HG03571 (cell line): ENCODE results near the gene LRP3.
A peak's percentile ranks its signal among the peaks of the same experiment; 100 is the strongest.

Experiments
- ATAC-seq: cut with Tn5 transposase; IDR thresholded peaks from one replicate; pipeline ENCODE4 v1.9.1; 2021; ENCODE audit not compliant: unreplicated experiment

The LRP3 gene

GRCh38 chr19:33235269-33235995 is 41.3 kb downstream of the LRP3 start:
- ATAC-seq = peak; percentile 92

DNA sequence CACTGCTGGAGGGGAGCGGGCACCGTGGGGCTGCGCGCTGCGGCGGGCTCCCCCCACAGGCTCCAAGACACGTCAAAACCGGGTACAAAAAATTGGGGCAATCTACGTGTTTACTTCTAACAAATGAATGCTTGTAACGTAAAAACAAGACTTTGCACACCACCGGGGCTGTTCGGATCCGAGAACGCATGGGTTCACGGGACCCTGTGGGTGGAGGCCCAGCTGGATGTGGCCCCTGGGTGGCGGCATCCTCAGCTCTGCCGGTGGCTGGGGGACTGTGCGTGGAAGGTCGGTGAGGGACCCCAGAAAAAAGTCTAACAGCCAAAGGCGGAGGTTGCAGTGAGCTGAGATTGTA is 41.8 kb downstream of the LRP3 start:
- ATAC-seq = no peak

- ATAC-seq = no peak
Measured at GRCh38 chr19:33236696-33237390, 42.7 kb downstream of the LRP3 start.

- ATAC-seq = no peak
Measured at GRCh38 chr19:33238481-33239149, 44.5 kb downstream of the LRP3 start.

DNA sequence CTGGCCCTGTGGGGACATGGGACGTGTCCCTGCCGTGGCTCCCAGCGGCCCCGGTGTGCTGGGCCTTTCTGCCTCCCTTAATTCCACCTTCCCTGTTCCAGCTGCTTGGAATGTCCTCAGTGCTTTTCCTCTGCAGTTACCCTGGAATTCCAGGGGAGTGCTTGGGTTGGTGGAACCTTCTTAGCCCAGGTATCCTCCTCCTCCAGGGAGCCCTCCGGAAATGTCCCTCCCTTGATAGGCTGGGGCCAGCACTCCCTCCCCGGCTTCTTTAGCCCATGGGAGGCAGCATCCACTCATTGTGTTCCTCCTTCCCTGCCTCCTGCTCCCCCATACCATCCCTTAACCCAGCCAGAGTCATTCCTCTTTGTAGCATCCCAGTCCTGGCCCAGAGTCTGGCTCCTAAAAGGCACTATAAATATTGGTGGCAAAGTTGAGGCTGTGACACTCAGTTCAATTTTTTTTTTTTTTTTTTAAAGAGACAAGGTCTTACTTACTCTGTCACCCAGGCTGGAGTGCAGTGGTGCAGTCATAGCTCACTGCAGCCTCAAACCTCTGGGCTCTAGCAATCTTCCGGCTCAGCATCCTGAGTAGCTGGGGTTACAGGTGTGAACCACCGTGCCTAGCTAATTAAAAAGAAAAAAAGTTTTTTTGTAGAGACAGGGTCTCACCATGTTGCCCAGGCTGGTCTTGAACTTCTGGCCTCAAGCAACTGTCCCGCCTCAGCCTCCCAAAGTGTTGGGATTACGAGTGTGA is 45.3 kb downstream of the LRP3 start:
- no peak for ATAC-seq

GRCh38 chr19:33240181-33240771 is 46.1 kb downstream of the LRP3 start:
- no peak for ATAC-seq

DNA sequence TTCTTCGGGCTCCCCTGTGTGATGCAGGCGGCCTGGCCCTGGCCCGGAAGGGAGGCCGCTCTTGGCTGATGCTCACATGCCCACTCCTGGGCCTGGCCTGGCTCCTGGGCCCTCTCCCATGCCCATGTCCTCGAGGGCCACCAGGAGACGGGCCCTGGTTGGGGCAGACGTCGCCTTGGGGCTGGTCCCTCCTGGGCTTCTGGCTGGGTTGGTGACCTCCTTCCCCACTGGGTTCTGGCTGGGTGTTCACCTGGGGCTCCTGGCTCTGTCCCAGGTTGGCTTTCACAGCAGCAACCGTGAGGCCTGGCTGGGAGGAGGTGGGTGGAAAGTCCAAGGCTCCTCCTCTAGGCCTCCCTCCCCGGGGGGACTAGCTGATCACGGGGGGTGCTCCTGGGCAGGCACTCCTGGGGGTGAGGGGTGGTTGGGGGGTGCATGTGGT is 47.0 kb downstream of the LRP3 start:
- no peak for ATAC-seq

GRCh38 chr19:33241530-33242101 is 47.5 kb downstream of the LRP3 start:
- no peak for ATAC-seq

GRCh38 chr19:33242131-33242530 is 48.0 kb downstream of the LRP3 start:
- no peak for ATAC-seq

DNA sequence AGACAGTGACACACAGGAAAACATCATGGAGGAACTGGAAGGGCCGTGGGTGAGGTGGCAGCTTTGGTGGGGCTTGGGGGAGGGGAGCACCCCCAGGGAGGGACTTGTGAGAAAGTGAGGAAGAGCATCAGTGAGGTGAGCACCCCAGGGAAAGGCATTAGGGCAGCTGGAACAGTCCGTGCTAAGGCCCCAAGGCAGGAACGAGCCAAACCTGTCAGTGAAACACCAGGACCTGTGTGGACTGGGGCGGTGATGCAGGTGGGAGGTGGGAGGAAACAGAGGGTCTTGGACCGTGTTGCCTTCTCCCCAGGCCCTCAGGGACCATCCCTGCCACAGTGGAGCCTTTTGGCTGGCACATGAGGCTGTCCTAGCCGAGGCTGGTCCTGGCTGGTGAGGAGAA is 48.8 kb downstream of the LRP3 start:
- ATAC-seq = no peak

DNA sequence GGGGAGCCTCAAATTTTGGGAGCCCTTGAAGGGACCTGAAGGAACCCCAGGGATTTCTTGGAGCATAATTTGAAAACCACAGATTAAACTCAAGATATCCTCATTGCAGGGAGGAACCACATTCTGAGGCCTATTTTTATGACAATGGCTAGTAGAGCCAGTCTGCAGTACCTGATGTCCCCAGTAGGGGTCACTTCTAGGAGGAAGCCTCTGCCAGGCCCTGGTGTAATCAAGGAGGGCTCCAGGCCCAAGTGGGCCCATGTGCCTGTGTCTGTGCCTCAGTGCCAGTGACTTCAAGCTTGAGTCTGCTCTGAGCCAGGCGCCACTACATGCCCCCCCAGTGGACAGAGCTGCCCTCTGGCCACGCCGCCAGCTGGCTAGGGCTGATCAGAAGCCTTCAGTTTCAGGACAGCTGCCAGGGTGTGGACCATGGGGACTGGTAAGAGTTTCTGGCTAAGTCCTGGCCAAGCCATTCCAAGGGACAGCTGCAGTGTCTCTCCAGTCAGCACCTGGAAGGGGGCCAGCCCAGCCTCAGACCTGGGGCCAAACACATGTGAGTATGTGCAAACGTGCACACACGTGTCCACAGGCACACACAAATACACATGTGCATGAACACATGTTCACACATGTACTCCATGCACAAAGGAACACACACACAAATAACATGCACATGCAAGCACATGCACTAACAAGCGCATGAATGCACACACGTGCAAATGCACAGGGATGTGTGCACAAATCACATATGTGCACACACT is 52.0 kb downstream of the LRP3 start:
- no peak for ATAC-seq

- no peak for ATAC-seq
Measured at GRCh38 chr19:33246709-33247440, 52.7 kb downstream of the LRP3 start.

DNA sequence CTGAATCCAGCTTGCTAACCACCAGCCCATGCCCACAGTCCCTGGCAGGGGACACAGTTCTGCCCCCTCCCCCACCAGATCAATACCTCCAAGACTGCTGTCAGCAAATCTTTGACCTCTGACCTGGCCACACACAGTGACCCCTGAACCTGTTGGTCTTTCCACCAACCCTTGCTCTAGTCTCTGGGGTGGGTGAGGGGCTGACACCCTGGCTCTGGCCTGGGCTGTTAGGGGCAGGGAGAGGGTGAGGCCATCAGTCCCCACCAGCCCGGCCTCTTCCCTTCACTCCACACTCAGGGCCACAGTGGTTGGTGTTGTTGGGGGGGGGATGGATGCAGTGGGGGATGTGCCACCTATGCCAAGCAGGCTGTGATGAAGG is 53.3 kb downstream of the LRP3 start:
- ATAC-seq = no peak

GRCh38 chr19:33248104-33248503 is 54.0 kb downstream of the LRP3 start:
- no peak for ATAC-seq

DNA sequence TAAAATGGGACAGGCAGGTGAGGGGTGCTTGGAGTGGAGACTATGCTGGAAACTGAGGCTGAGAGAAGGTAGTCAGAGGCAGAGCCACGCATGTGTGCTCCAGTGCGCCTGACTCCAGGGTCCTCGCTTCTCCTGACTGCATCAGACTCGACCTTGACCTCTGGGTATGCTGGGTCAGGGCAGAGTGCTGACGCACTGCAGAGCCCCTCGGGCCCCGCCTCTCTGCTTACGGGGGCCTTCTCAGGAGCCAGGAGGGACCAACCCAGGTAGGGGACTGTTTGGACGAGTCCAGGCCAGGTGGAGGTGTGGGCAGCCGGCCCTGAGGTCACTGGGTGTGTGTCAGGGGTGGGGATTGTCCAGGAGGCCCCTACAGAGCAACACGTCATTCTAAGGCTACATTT is 54.4 kb downstream of the LRP3 start:
- no peak for ATAC-seq

GRCh38 chr19:33248954-33249613 is 55.0 kb downstream of the LRP3 start:
- no peak for ATAC-seq

DNA sequence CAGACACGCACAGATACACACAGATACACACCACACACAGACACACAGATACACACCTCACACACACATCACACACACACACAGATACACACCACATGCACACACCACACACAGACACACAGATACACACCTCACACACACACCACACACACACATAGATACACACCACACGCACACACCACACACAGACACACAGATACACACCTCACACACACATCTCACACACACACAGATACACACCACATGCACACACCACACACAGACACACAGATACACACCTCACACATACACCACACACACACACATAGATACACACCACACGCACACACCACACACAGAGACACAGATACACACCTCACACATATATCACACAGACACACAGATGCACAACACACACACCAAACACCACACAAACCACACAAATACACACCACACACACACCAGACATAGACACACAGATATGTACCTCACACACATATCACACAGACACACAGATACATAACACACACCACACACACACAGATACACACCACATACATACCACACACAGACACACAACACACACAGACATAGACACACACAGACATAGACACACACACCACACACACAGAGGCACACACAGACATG is 55.7 kb downstream of the LRP3 start:
- ATAC-seq = no peak

DNA sequence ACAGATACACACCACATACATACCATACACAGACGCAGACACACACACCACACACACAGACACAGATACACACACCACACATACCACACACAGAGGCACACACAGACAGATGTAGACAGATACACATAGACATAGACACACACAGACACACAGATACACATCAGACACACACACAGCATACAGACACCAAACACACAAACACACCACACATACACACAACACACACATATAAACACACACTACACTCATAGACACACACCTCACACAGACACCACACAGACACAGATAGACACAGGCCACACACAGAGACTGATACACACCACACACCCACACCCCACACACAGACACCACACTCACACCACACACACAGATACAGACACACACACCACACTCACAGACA is 56.4 kb downstream of the LRP3 start:
- no peak for ATAC-seq
